Epithelial cell of esophagus (primary cell): Measurements from ENCODE around the gene PBX1.

Source experiments
- DNase-seq: peaks from one replicate; pipeline ENCODE4 v3.0.0; 2010; ENCODE audit warnings: low read depth
- H3K4me3 ChIP-seq: 2 replicates; pipeline ENCODE4 v1.5.1; 2011; ENCODE audit warnings: mild to moderate bottlenecking, low read length, control low read depth
- CTCF ChIP-seq: IDR thresholded peaks from 2 replicates; pipeline ENCODE4 v1.5.1; 2011; ENCODE audit warnings: low read depth, mild to moderate bottlenecking, low read length, control low read depth, inconsistent platforms; ENCODE audit not compliant: insufficient read depth; ENCODE audit errors: missing control alignments

Gene PBX1

GRCh38 chr1:164708596-164708995 is 149.6 kb downstream of the PBX1 start:
- DNase-seq = no peak
- no peak for TF ChIP-seq CTCF

GRCh38 chr1:164709126-164709525 is 150.1 kb downstream of the PBX1 start:
- no peak overlapping the region for H3K4me3 ChIP-seq
- TF ChIP-seq CTCF = no peak
- no peak for DNase-seq

More at GRCh38 chr1:164708596-164708995, 149.6 kb downstream of the PBX1 start:
- no peak overlapping the region for H3K4me3 ChIP-seq

- no peak overlapping the region for H3K4me3 ChIP-seq
- DNase-seq = peak; percentile 52
- no peak for TF ChIP-seq CTCF
Measured at GRCh38 chr1:164709541-164710278, 150.7 kb downstream of the PBX1 start.

- H3K4me3 ChIP-seq = no peak overlapping the region
- peak; percentile 57 for DNase-seq
- TF ChIP-seq CTCF = no peak
Measured at GRCh38 chr1:164712131-164713036, 153.4 kb downstream of the PBX1 start.

- DNase-seq = no peak
- H3K4me3 ChIP-seq = no peak overlapping the region
- TF ChIP-seq CTCF = no peak
Measured at GRCh38 chr1:164713456-164714207, 154.6 kb downstream of the PBX1 start.

- no peak overlapping the region for H3K4me3 ChIP-seq
- DNase-seq = peak; percentile 75
- TF ChIP-seq CTCF = no peak
Measured at GRCh38 chr1:164716992-164717703, 158.2 kb downstream of the PBX1 start.
